ENCODE results near the gene PRR5L.

Gene PRR5L

GRCh38 chr11:36431429-36432092 lies 135.5 kb downstream of the PRR5L start:
- Histone ChIP-seq H3K27me3 (replicated peaks; ENCODE audit: control insufficient read depth, insufficient read depth, low read length) (no peaks in the 10 kb centered on the region), H3K9me3 (ENCODE audit: control insufficient read depth, low read length) (no peaks in the 10 kb centered on the region), H3K36me3 (ENCODE audit: control insufficient read depth, insufficient read depth, low read length, severe bottlenecking) (no peaks in the 10 kb centered on the region), H3K4me1 (ENCODE audit: control insufficient read depth, insufficient read depth, low read length) (peaks cover 28% of the 10 kb centered on the region), H3K9ac (ENCODE audit: low read length) (no peak overlapping the region), H3K4me3 (ENCODE audit: low read length) (no peak overlapping the region)
- peak; percentile 87 for DNase-seq (ENCODE audit: low read depth)

GRCh38 chr11:36432093-36432469 lies 136.0 kb downstream of the PRR5L start:
- H3K4me3 ChIP-seq (ENCODE audit: low read length), result no peak overlapping the region
- H3K36me3 ChIP-seq (ENCODE audit: control insufficient read depth, insufficient read depth, low read length, severe bottlenecking), result no peaks in the 10 kb centered on the region
- H3K27me3 ChIP-seq (replicated peaks; ENCODE audit: control insufficient read depth, insufficient read depth, low read length), result no peaks in the 10 kb centered on the region
- H3K9me3 ChIP-seq (ENCODE audit: control insufficient read depth, low read length), result no peaks in the 10 kb centered on the region
- DNase-seq (ENCODE audit: low read depth), result no peak
- H3K4me1 ChIP-seq (ENCODE audit: control insufficient read depth, insufficient read depth, low read length), result peaks cover 23% of the 10 kb centered on the region
- no peak overlapping the region for H3K9ac ChIP-seq (ENCODE audit: low read length)

- Histone ChIP-seq H3K4me3 (ENCODE audit: low read length) (no peak overlapping the region), H3K27me3 (replicated peaks; ENCODE audit: control insufficient read depth, insufficient read depth, low read length) (no peaks in the 10 kb centered on the region), H3K4me1 (ENCODE audit: control insufficient read depth, insufficient read depth, low read length) (peaks cover 19% of the 10 kb centered on the region), H3K36me3 (ENCODE audit: control insufficient read depth, insufficient read depth, low read length, severe bottlenecking) (no peaks in the 10 kb centered on the region), H3K9me3 (ENCODE audit: control insufficient read depth, low read length) (no peaks in the 10 kb centered on the region), H3K9ac (ENCODE audit: low read length) (no peak overlapping the region)
- DNase-seq (ENCODE audit: low read depth), result no peak
Measured at GRCh38 chr11:36432738-36433137, 136.7 kb downstream of the PRR5L start.

GRCh38 chr11:36436064-36436463 lies 140.0 kb downstream of the PRR5L start:
- no peaks in the 10 kb centered on the region for H3K9me3 ChIP-seq (ENCODE audit: control insufficient read depth, low read length)
- peaks cover 19% of the 10 kb centered on the region for H3K4me1 ChIP-seq (ENCODE audit: control insufficient read depth, insufficient read depth, low read length)
- no peaks in the 10 kb centered on the region for H3K36me3 ChIP-seq (ENCODE audit: control insufficient read depth, insufficient read depth, low read length, severe bottlenecking)
- no peak overlapping the region for H3K4me3 ChIP-seq (ENCODE audit: low read length)
- H3K9ac ChIP-seq (ENCODE audit: low read length), result no peak overlapping the region
- no peak for DNase-seq (ENCODE audit: low read depth)
- H3K27me3 ChIP-seq (replicated peaks; ENCODE audit: control insufficient read depth, insufficient read depth, low read length), result no peaks in the 10 kb centered on the region

GRCh38 chr11:36436589-36436988 lies 140.5 kb downstream of the PRR5L start:
- H3K4me3 ChIP-seq (ENCODE audit: low read length), result no peak overlapping the region
- no peaks in the 10 kb centered on the region for H3K36me3 ChIP-seq (ENCODE audit: control insufficient read depth, insufficient read depth, low read length, severe bottlenecking)
- no peak for DNase-seq (ENCODE audit: low read depth)
- no peaks in the 10 kb centered on the region for H3K27me3 ChIP-seq (replicated peaks; ENCODE audit: control insufficient read depth, insufficient read depth, low read length)
- H3K9ac ChIP-seq (ENCODE audit: low read length), result no peak overlapping the region
- H3K4me1 ChIP-seq (ENCODE audit: control insufficient read depth, insufficient read depth, low read length), result peaks cover 16% of the 10 kb centered on the region
- no peaks in the 10 kb centered on the region for H3K9me3 ChIP-seq (ENCODE audit: control insufficient read depth, low read length)

- Histone ChIP-seq H3K4me1 (ENCODE audit: control insufficient read depth, insufficient read depth, low read length) (peaks cover 9% of the 10 kb centered on the region), H3K36me3 (ENCODE audit: control insufficient read depth, insufficient read depth, low read length, severe bottlenecking) (no peaks in the 10 kb centered on the region), H3K9me3 (ENCODE audit: control insufficient read depth, low read length) (no peaks in the 10 kb centered on the region), H3K9ac (ENCODE audit: low read length) (no peak overlapping the region), H3K27me3 (replicated peaks; ENCODE audit: control insufficient read depth, insufficient read depth, low read length) (no peaks in the 10 kb centered on the region), H3K4me3 (ENCODE audit: low read length) (no peak overlapping the region)
- no peak for DNase-seq (ENCODE audit: low read depth)
Measured at GRCh38 chr11:36437413-36437812, 141.3 kb downstream of the PRR5L start.

- no peaks in the 10 kb centered on the region for H3K27me3 ChIP-seq (replicated peaks; ENCODE audit: control insufficient read depth, insufficient read depth, low read length)
- H3K4me3 ChIP-seq (ENCODE audit: low read length), result no peak overlapping the region
- peaks cover 9% of the 10 kb centered on the region for H3K4me1 ChIP-seq (ENCODE audit: control insufficient read depth, insufficient read depth, low read length)
- H3K36me3 ChIP-seq (ENCODE audit: control insufficient read depth, insufficient read depth, low read length, severe bottlenecking), result no peaks in the 10 kb centered on the region
- H3K9ac ChIP-seq (ENCODE audit: low read length), result no peak overlapping the region
- DNase-seq (ENCODE audit: low read depth), result no peak
- H3K9me3 ChIP-seq (ENCODE audit: control insufficient read depth, low read length), result no peaks in the 10 kb centered on the region
Measured at GRCh38 chr11:36438126-36438525, 142.0 kb downstream of the PRR5L start.

GRCh38 chr11:36441610-36442208 lies 145.6 kb downstream of the PRR5L start:
- no peak for DNase-seq (ENCODE audit: low read depth)
- H3K27me3 ChIP-seq (replicated peaks; ENCODE audit: control insufficient read depth, insufficient read depth, low read length), result no peaks in the 10 kb centered on the region
- no peak overlapping the region for H3K4me3 ChIP-seq (ENCODE audit: low read length)
- no peaks in the 10 kb centered on the region for H3K36me3 ChIP-seq (ENCODE audit: control insufficient read depth, insufficient read depth, low read length, severe bottlenecking)
- H3K4me1 ChIP-seq (ENCODE audit: control insufficient read depth, insufficient read depth, low read length), result peaks cover 4% of the 10 kb centered on the region
- H3K9ac ChIP-seq (ENCODE audit: low read length), result no peak overlapping the region
- no peaks in the 10 kb centered on the region for H3K9me3 ChIP-seq (ENCODE audit: control insufficient read depth, low read length)

- H3K36me3 ChIP-seq (ENCODE audit: control insufficient read depth, insufficient read depth, low read length, severe bottlenecking), result no peaks in the 10 kb centered on the region
- DNase-seq (ENCODE audit: low read depth), result no peak
- no peaks in the 10 kb centered on the region for H3K9me3 ChIP-seq (ENCODE audit: control insufficient read depth, low read length)
- no peak overlapping the region for H3K4me3 ChIP-seq (ENCODE audit: low read length)
- H3K27me3 ChIP-seq (replicated peaks; ENCODE audit: control insufficient read depth, insufficient read depth, low read length), result no peaks in the 10 kb centered on the region
- peaks cover 4% of the 10 kb centered on the region for H3K4me1 ChIP-seq (ENCODE audit: control insufficient read depth, insufficient read depth, low read length)
- no peak overlapping the region for H3K9ac ChIP-seq (ENCODE audit: low read length)
Measured at GRCh38 chr11:36443661-36444060, 147.6 kb downstream of the PRR5L start.

GRCh38 chr11:36446135-36446534 lies 150.0 kb downstream of the PRR5L start:
- no peak overlapping the region for H3K9ac ChIP-seq (ENCODE audit: low read length)
- no peak for DNase-seq (ENCODE audit: low read depth)
- peaks cover 7% of the 10 kb centered on the region for H3K4me1 ChIP-seq (ENCODE audit: control insufficient read depth, insufficient read depth, low read length)
- no peaks in the 10 kb centered on the region for H3K27me3 ChIP-seq (replicated peaks; ENCODE audit: control insufficient read depth, insufficient read depth, low read length)
- no peaks in the 10 kb centered on the region for H3K36me3 ChIP-seq (ENCODE audit: control insufficient read depth, insufficient read depth, low read length, severe bottlenecking)
- H3K4me3 ChIP-seq (ENCODE audit: low read length), result no peak overlapping the region
- H3K9me3 ChIP-seq (ENCODE audit: control insufficient read depth, low read length), result no peaks in the 10 kb centered on the region

- Histone ChIP-seq H3K4me3 (ENCODE audit: low read length) (no peak overlapping the region), H3K4me1 (ENCODE audit: control insufficient read depth, insufficient read depth, low read length) (peaks cover 11% of the 10 kb centered on the region), H3K36me3 (ENCODE audit: control insufficient read depth, insufficient read depth, low read length, severe bottlenecking) (no peaks in the 10 kb centered on the region), H3K27me3 (replicated peaks; ENCODE audit: control insufficient read depth, insufficient read depth, low read length) (no peaks in the 10 kb centered on the region), H3K9me3 (ENCODE audit: control insufficient read depth, low read length) (no peaks in the 10 kb centered on the region), H3K9ac (ENCODE audit: low read length) (no peak overlapping the region)
- peak; percentile 40 for DNase-seq (ENCODE audit: low read depth)
Measured at GRCh38 chr11:36447514-36447913, 151.4 kb downstream of the PRR5L start.

- no peak overlapping the region for H3K9ac ChIP-seq (ENCODE audit: low read length)
- no peaks in the 10 kb centered on the region for H3K9me3 ChIP-seq (ENCODE audit: control insufficient read depth, low read length)
- H3K4me3 ChIP-seq (ENCODE audit: low read length), result no peak overlapping the region
- no peaks in the 10 kb centered on the region for H3K36me3 ChIP-seq (ENCODE audit: control insufficient read depth, insufficient read depth, low read length, severe bottlenecking)
- DNase-seq (ENCODE audit: low read depth), result no peak
- H3K4me1 ChIP-seq (ENCODE audit: control insufficient read depth, insufficient read depth, low read length), result peaks cover 12% of the 10 kb centered on the region
- no peaks in the 10 kb centered on the region for H3K27me3 ChIP-seq (replicated peaks; ENCODE audit: control insufficient read depth, insufficient read depth, low read length)
Measured at GRCh38 chr11:36447947-36448346, 151.9 kb downstream of the PRR5L start.
